ENCODE data around the gene MUC5AC.

Gene MUC5AC

DNA sequence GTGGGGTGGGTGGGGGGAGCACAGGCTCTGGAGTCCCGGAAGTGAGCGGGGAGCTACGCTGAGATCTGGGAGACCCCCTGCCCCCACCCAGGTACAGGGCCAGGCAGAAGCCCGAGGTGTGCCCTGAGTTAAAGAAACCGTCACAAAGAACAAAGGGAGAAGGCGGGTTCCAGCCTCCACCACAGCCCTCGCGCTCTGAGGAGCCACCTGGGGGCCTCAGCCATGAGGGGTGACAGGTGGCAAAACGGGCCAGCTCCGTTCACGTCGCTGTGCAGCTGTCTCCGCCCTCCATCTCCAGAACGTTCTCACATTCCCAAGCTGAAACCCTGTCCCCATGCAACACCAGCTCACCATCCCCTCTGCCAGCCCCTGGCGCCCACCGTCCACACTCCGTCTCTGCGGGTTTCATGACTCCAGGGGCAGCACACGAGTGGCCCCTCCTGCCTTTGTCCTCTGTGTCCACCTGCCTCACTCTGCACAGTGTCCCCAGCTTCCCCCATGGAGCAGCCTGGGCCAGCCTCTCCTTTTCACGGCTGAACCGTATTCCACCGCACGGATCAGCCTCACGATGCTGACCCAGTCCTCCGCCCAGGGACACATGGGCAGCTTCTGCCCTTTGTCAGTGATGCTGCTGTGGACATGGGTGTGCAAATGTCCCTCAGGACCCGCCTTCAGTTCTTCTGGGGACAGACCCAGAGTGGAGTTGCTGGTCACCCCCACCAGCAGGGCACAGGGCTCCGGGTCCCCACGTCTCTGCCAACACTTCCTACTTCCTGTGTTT, 63.4 kb downstream of the MUC5AC start:
- H3K36me3 ChIP-seq (ENCODE audit: insufficient read depth, low read length): no peaks in the 10 kb centered on the region
- no peak overlapping the region for H3K27ac ChIP-seq (ENCODE audit: low read depth, low read length)
- H3K4me3 ChIP-seq (ENCODE audit: low read depth, low read length): no peak overlapping the region
- H3K79me2 ChIP-seq (ENCODE audit: control insufficient read depth, insufficient read depth, low read length, unreplicated experiment): no peaks in the 10 kb centered on the region
- no peak overlapping the region for H2AFZ ChIP-seq (ENCODE audit: low read length, unreplicated experiment)
- peaks cover 17% of the 10 kb centered on the region for H3K27me3 ChIP-seq (ENCODE audit: insufficient read depth, low read length)
- H3K4me1 ChIP-seq (ENCODE audit: control insufficient read depth, insufficient read depth, low read length, unreplicated experiment): no peaks in the 10 kb centered on the region

DNA sequence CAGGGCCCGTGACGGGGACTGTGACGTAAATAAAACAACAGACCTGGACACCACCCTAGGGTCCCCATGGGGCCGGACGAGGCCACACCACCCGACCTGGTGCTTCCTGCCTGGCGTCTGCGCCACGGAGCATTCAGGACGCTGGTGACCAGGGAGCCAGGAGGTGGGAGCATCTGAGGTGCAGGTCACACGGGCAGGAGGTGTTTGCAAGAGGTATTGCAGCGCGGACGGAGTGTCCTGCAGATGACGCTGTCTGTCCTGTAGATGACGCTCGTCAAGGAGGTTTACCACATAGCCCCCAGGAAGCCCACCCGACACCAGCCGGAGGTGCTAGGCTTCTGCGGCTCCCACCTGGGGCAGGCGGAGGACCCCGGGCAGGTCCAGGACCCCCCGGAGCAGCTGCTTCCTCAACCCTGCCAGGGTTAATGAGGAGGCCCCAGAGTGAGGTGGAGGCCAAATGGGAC, 64.1 kb downstream of the MUC5AC start:
- no peaks in the 10 kb centered on the region for H3K4me1 ChIP-seq (ENCODE audit: control insufficient read depth, insufficient read depth, low read length, unreplicated experiment)
- H3K27me3 ChIP-seq (ENCODE audit: insufficient read depth, low read length): peaks cover 17% of the 10 kb centered on the region
- H3K36me3 ChIP-seq (ENCODE audit: insufficient read depth, low read length): no peaks in the 10 kb centered on the region
- H2AFZ ChIP-seq (ENCODE audit: low read length, unreplicated experiment): no peak overlapping the region
- no peaks in the 10 kb centered on the region for H3K79me2 ChIP-seq (ENCODE audit: control insufficient read depth, insufficient read depth, low read length, unreplicated experiment)
- no peak overlapping the region for H3K27ac ChIP-seq (ENCODE audit: low read depth, low read length)
- no peak overlapping the region for H3K4me3 ChIP-seq (ENCODE audit: low read depth, low read length)

DNA sequence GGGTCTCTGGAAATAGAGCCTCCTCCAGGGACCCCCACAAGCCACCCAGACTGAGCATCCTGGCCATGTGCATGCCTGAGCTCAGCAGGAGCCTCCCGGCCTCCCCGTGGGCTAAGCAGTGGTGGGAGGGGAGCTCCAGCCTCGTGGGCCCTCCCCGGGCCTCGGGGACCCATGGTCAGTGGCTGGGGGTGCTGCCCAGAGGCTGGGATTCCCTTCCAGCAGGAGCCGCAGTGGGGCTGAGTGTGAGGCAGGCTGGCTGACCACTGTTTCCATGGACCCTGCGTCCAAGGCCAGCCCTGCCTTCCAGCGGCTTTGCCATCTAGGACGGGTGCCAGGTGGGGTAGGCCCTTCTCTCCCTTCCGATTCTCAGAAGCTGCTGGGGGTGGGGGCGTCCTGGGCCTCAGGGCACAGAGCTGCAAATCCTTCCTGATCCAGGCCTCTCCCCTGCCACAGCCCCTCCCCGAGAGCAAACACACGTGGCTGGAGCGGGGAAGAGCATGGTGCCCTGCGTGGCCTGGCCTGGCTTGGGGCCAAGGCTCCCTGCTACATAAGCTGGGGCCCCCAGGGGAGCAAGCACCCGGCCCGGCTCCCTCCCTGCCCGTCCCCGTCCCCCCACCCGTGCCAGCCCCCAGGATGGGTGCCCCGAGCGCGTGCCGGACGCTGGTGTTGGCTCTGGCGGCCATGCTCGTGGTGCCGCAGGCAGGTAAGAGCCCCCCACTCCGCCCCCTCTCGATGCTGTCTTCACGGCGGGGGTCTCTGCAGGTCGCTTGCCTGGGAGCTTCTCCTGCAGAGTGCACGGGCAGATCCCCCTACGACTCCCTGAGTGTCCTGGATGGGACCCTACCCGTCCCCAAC, 65.0 kb downstream of the MUC5AC start, which contains the start of gene MUC5B:
MUC5B (plus strand) TSS at position 576 of the 855 bp plus-strand sequence; CDS start at position 634, 58 bp downstream.
- no peaks in the 10 kb centered on the region for H3K4me1 ChIP-seq (ENCODE audit: control insufficient read depth, insufficient read depth, low read length, unreplicated experiment)
- H2AFZ ChIP-seq (ENCODE audit: low read length, unreplicated experiment): no peak within 1 kb of the TSS
- no peaks in the 10 kb centered on the region for H3K79me2 ChIP-seq (ENCODE audit: control insufficient read depth, insufficient read depth, low read length, unreplicated experiment)
- H3K27me3 ChIP-seq (ENCODE audit: insufficient read depth, low read length): peaks cover 17% of the 10 kb centered on the region
- no peaks in the 10 kb centered on the region for H3K36me3 ChIP-seq (ENCODE audit: insufficient read depth, low read length)
- H3K4me3 ChIP-seq (ENCODE audit: low read depth, low read length): no peak within 1 kb of the TSS
- no peak within 1 kb of the TSS for H3K27ac ChIP-seq (ENCODE audit: low read depth, low read length)

DNA sequence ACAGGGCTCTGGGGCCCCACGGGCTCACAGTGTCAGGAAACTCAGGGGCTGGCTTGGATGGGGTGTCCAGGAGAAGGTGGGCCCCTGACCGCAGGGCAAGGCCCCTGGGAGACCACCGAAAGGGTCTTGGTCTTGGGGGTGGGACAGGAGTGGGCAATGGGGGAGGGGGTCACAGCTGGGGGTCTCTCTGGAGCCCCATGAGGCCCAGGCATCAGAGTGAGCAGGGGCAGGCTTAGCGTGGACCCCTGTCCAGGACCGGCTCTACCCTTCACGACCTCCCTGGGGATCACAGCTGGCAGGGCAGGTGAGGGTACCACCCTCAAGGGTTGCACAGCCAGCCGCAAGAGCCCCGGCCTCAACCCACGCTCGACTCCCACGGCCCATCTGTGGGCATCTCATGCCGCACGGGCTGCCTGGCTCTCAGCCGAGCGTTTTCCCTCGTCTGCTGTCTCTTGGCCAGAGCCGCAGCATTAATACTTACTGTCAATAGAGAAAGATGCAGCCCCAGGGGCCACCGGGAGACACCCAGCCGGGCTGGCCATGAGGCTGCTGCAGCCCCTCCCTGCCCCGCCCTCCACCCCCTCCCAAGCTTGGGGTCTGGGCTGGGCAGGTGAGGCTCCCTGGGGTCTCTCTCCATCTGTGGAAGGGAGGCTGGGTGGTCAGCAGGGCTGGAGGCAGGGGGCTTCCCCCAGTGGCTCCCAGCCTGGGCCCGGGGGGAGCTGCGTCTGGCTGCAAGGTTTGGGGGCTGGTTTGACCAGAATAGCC, 65.8 kb downstream of the MUC5AC start:
- no peaks in the 10 kb centered on the region for H3K79me2 ChIP-seq (ENCODE audit: control insufficient read depth, insufficient read depth, low read length, unreplicated experiment)
- no peaks in the 10 kb centered on the region for H3K4me1 ChIP-seq (ENCODE audit: control insufficient read depth, insufficient read depth, low read length, unreplicated experiment)
- H2AFZ ChIP-seq (ENCODE audit: low read length, unreplicated experiment): no peak overlapping the region
- H3K27me3 ChIP-seq (ENCODE audit: insufficient read depth, low read length): peaks cover 17% of the 10 kb centered on the region
- no peak overlapping the region for H3K4me3 ChIP-seq (ENCODE audit: low read depth, low read length)
- H3K36me3 ChIP-seq (ENCODE audit: insufficient read depth, low read length): no peaks in the 10 kb centered on the region
- H3K27ac ChIP-seq (ENCODE audit: low read depth, low read length): no peak overlapping the region

DNA sequence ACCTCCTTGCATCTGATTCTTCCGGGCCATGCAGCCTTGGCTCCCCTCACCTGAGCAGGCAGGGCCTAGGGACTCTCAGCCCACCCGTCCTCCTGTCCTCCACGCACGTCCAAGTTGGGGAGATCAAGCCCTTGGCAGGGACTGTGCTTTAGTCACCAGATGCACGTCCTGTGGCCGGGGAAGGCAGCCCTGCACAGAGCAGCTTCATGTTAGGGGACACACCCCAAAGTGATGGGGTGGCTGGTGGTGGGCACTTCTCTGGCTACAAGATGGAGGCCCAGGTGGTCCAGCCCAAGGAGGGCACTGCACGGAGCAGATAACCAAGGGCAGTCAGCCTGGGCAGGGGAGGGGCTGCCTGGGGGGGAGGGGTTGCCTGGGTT, 66.3 kb downstream of the MUC5AC start:
- H3K36me3 ChIP-seq (ENCODE audit: insufficient read depth, low read length): no peaks in the 10 kb centered on the region
- no peaks in the 10 kb centered on the region for H3K79me2 ChIP-seq (ENCODE audit: control insufficient read depth, insufficient read depth, low read length, unreplicated experiment)
- no peak overlapping the region for H2AFZ ChIP-seq (ENCODE audit: low read length, unreplicated experiment)
- no peak overlapping the region for H3K4me3 ChIP-seq (ENCODE audit: low read depth, low read length)
- H3K4me1 ChIP-seq (ENCODE audit: control insufficient read depth, insufficient read depth, low read length, unreplicated experiment): no peaks in the 10 kb centered on the region
- H3K27me3 ChIP-seq (ENCODE audit: insufficient read depth, low read length): peaks cover 17% of the 10 kb centered on the region
- no peak overlapping the region for H3K27ac ChIP-seq (ENCODE audit: low read depth, low read length)

DNA sequence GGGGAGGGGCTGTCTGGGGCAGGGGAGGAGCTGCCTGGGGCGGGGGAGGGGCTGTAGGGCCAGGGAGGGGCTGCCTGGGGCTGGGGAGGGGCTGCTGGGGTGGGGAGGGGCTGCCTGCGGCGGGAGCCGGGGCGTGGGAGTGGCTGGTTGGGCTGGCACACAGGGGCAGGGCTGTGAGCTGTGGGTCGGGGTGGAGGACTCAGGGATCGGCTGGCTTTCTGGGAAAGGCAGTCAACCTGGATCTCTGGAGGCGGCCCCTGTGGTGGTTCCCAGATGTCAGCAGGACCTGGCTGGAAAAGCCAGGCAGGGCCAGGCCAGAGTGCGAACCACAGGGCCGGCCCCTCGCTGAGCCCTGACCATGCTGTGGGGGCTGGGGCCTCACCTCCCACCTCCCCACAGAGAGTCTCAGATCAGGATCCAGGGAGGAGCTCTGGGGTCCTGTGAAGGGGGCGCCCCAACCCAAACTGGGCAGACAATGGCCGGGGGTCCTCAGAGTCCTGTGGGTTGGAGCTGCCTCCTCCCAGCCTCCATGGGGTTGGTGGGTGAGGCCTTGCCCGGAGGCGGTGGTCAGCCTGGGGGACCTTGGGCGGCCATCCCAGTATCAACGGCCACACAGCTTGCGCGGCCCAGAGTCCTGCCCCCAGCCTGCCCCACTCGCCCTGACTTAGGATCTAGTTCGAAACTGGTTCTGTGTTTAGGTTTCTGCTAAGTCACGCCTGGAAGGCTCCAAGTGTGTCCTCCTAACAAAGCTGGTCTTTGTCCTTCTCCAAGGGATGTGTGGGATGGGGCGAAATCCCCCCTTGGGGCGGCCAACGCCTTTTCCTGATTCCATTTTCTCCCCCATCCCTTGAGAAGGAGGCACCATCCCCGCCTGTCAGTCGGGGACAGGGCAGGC, 67.0 kb downstream of the MUC5AC start:
- Histone ChIP-seq H2AFZ (ENCODE audit: low read length, unreplicated experiment) (no peak overlapping the region), H3K36me3 (ENCODE audit: insufficient read depth, low read length) (no peaks in the 10 kb centered on the region), H3K4me1 (ENCODE audit: control insufficient read depth, insufficient read depth, low read length, unreplicated experiment) (no peaks in the 10 kb centered on the region), H3K27me3 (ENCODE audit: insufficient read depth, low read length) (peaks cover 17% of the 10 kb centered on the region), H3K79me2 (ENCODE audit: control insufficient read depth, insufficient read depth, low read length, unreplicated experiment) (no peaks in the 10 kb centered on the region), H3K4me3 (ENCODE audit: low read depth, low read length) (no peak overlapping the region), H3K27ac (ENCODE audit: low read depth, low read length) (no peak overlapping the region)

DNA sequence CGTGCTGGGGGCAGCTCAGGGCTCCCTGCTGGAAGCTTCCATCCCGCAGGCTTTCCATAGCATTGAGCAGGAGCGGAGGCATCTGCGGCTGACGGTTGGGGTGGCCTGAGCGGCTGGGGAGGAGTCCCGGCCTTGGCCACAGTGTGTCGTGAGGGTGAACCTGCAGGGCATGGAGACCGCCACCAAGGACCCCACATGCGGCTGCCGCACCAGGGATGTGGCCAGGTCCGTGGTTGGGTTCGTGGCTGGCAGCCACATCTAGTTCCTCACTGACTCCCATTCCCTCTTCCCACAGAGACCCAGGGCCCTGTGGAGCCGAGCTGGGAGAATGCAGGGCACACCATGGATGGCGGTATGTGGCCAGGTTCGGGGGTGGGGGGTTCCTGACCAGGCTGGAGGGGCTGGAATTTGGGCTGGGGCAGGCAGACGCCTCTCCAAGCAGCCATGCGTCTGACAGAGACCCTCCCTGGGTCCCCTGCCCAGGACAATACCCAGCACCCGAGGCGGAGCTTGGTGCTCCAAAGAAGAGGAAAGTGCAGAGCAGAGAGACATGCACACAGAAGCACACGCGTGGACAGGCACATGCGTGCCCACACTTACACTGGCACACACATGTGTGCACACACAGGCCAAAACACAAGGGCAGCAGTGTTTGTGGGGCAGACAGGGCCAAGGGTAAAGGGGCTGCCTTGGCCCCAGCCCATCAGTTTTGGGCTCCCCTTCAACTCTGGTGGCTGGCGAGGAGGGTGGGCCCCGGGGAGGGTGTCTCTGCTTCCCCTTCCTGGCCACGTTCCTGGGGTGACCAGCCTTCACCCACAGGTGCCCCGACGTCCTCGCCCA, 67.9 kb downstream of the MUC5AC start:
- Histone ChIP-seq H3K36me3 (ENCODE audit: insufficient read depth, low read length) (no peaks in the 10 kb centered on the region), H3K4me3 (ENCODE audit: low read depth, low read length) (no peak overlapping the region), H3K4me1 (ENCODE audit: control insufficient read depth, insufficient read depth, low read length, unreplicated experiment) (no peaks in the 10 kb centered on the region), H3K79me2 (ENCODE audit: control insufficient read depth, insufficient read depth, low read length, unreplicated experiment) (no peaks in the 10 kb centered on the region), H3K27ac (ENCODE audit: low read depth, low read length) (no peak overlapping the region), H3K27me3 (ENCODE audit: insufficient read depth, low read length) (peaks cover 17% of the 10 kb centered on the region), H2AFZ (ENCODE audit: low read length, unreplicated experiment) (no peak overlapping the region)

DNA sequence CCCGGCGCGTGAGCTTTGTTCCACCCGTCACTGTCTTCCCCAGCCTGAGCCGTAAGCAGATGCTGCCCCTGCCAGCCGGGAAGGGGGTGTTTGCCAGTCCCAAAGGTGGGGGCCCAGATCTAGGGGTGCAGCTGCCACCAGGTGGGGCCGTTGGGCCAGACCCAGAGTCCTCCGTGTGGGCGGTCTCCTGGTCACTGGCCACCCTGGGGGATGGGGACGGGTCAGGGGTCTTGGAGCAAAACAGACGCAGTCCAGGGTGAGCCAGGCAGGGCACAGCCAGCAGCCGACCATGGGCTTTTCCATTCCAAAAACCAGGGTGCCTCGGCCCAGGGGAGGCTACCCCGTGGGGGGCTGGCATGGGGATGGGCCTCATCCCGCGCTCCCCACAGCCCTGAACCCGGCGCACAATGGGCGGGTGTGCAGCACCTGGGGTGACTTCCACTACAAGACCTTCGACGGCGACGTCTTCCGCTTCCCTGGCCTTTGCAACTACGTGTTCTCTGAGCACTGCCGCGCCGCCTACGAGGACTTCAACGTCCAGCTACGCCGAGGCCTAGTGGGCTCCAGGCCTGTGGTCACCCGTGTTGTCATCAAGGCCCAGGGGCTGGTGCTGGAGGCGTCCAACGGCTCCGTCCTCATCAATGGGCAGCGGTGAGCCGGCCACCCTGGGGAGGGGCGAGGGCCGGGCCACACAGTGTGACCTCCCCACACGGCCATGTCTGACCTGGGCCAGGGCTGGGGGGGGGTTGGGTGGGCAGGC, 68.7 kb downstream of the MUC5AC start:
- no peak overlapping the region for H3K27ac ChIP-seq (ENCODE audit: low read depth, low read length)
- no peaks in the 10 kb centered on the region for H3K79me2 ChIP-seq (ENCODE audit: control insufficient read depth, insufficient read depth, low read length, unreplicated experiment)
- H3K36me3 ChIP-seq (ENCODE audit: insufficient read depth, low read length): no peaks in the 10 kb centered on the region
- no peak overlapping the region for H3K4me3 ChIP-seq (ENCODE audit: low read depth, low read length)
- H3K27me3 ChIP-seq (ENCODE audit: insufficient read depth, low read length): peaks cover 15% of the 10 kb centered on the region
- no peaks in the 10 kb centered on the region for H3K4me1 ChIP-seq (ENCODE audit: control insufficient read depth, insufficient read depth, low read length, unreplicated experiment)
- H2AFZ ChIP-seq (ENCODE audit: low read length, unreplicated experiment): no peak overlapping the region
